HK-2 (cell line): ENCODE measurements around the gene PMFBP1.
"Not testable (repeated sequence)": the region's sequence is repeated elsewhere in the genome, so short reads cannot be mapped to it uniquely, and the experiment has no call there.

Experiments
- DNase-seq: peaks from one replicate; pipeline ENCODE4 v3.0.0-alpha.2; 2018; ENCODE audit not compliant: unreplicated experiment

The PMFBP1 gene

DNA sequence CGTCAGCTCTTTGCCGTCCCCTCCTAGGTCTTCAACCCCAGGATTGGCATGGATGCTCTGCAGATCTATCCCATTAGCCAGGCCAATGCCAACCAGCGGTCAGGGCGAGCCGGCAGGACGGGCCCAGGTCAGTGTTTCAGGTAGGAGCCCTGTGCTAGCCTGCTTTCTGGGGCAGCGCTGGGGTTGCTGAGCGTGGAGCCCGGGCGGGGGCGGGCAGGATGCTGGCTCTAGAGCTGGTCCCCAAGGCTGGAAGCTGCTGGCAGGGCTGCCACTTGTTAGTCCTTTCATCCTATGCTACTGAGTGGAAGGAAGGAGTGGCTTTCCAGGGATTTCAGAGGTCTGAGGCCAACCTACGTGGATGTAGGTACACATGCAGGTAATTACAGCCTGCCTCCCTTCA, 66.0 kb downstream of the PMFBP1 start:
- DNase-seq, result no peak

GRCh38 chr16:72104905-72105304, 67.0 kb downstream of the PMFBP1 start:
- no peak for DNase-seq

DNA sequence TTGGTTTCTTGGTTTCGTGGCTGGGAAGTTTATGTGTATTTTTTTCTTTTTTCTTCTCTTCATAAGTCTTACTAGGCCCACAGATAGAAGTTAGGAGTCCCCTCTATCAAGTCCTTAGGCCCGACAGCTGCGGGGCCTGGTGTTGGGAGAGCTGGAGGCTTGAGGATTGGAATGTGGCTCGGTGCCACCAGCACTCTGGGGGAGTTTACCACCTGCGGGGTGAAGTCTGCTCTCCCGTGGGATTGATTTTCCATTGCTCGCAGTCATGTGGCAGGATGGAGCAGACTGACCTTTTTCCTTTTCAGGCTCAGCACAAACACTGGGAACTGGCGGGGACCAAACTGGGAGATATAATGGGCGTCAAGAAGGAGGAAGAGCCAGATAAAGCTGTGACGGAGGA, 70.8 kb downstream of the PMFBP1 start:
- no peak for DNase-seq

- peak; percentile 42 for DNase-seq
These were observed 72.6 kb downstream of the PMFBP1 start for GRCh38 chr16:72099377-72099818.

- DNase-seq, result no peak
These were observed 73.0 kb downstream of the PMFBP1 start for GRCh38 chr16:72098936-72099335.

DNA sequence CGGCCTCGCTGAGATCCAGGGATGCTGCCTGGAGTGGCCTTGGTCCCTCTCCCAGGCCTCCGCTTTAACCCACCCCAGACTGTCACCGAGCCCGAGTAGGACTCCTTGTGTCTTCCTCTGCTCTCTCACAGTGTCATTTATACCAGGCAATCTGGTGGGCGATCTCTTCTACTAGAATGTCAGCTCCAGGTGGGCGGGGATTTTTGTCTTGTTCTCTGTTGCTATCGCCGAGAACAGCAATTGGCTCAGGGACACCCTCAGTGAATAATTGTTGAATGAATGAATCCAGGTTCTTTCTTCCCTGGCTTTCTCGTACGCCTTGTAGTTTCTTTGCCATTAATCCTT, 77.7 kb downstream of the PMFBP1 start:
- no peak for DNase-seq

DNA sequence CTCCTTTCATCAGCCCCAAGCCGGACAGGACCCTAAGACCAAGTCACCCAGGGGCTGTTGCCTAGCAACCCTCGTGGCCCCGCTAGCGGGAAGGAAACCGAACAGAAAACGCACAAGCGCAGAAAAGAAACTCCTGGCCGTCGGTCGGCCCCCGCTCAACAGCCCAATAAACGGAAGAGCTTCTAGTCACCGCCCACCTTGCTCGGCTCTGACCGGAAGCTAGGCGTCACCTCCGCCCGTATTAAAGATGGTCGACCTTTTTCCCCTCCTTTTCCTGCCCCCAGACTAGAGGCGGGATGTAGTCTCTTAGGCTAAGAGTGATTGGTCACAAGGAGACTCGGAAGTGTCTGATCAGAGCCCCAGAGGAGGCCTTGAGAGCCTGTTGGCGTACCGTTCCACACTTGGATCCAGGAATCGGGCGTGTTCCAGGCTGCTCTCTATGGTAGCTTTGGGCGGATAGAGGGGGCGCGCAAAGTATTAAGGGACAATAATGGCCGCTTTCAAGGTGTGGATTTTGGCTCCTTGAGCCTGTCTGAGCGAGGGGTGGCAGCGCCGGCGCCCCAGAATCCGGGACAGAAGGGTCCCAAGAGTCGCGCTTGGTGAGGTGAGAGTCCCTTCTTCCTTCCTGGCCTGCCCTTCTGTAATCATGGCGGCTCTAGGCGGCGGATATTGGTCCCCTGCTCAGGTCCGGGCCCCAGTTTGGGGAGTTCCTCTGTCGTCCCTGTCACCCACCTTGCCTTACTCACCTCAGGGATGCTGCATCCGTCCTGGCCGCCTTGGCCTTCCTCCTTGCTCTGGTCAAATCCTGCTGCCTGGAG, 78.3 kb downstream of the PMFBP1 start, which contains the start of the genes DHX38 and TXNL4B:
Gene DHX38 (plus strand): TSS at position 400 of the 818 bp plus-strand sequence. CDS start 2,311 bp downstream, outside the sequence.
Gene TXNL4B (minus strand): TSS at position 173 of the 818 bp plus-strand sequence. CDS start 2,871 bp downstream, outside the sequence.
- peak; percentile 90 for DNase-seq

DNA sequence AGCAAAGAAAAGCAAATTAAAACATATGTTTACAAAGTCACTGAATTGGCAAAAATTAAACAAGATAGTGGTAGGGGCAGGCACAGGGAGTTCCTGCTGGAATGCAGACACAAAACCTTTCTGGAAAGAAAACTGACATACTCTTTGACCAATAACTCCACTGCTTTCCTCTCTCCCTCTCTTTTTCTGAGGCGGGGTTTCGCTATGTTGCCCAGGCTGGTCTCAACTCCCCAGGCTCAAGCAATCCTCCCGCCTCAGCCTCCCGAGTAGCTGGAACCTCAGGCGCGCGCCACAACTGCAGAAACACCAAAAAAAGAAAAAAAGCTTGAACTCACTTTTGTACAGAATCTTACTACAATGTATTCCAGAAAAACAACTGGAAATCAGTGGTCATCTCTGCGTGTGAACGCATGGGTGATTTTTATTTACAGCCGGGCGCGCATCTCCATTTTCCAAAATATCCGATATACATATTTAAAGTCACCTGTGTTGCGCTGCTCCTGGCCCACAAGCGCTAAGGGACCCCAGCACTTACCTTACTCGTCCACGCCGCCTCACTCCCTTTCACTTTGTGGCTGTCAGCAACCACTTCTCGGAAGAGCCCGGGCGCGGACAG, 79.0 kb downstream of the PMFBP1 start:
- DNase-seq, result peak; percentile 31

DNA sequence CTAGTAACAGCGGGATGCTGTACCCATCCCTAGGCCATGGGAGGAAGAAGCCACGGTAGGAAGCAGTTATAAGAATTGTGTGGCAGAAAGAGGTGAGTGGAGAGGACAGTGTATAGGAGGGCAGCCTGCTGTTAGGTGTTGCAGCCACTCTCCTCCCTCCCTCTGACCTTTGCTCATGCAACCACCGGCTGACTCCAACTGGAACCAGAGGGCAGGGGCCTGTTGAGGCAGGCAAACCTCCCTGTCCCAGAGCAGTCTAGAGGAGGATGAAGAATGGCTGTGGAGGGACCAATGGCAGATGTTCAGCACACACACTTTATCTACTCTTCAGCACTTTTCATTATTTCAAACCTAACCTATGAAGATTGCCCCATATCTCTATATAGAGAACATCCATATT, 80.7 kb downstream of the PMFBP1 start:
- DNase-seq, result no peak

- DNase-seq, result no peak
These were observed 87.0 kb downstream of the PMFBP1 start for GRCh38 chr16:72085002-72085401.

GRCh38 chr16:72084445-72084844, 87.5 kb downstream of the PMFBP1 start:
- DNase-seq, result no peak

GRCh38 chr16:72083778-72084404, 88.1 kb downstream of the PMFBP1 start:
- DNase-seq, result no peak

GRCh38 chr16:72076991-72077706, 94.8 kb downstream of the PMFBP1 start:
- DNase-seq, result not testable (repeated sequence)

- not testable (repeated sequence) for DNase-seq
These were observed 96.9 kb downstream of the PMFBP1 start for GRCh38 chr16:72075067-72075466.

- no peak for DNase-seq
These were observed 98.3 kb downstream of the PMFBP1 start for GRCh38 chr16:72073560-72074230.

- no peak for DNase-seq
These were observed 99.2 kb downstream of the PMFBP1 start for GRCh38 chr16:72072514-72073342.
